HuH-7.5 (cell line): ENCODE results near the gene MED9.
A peak's percentile ranks its signal among the peaks of the same experiment; 100 is the strongest.

Experiments
- DNase-seq: peaks from one replicate; pipeline ENCODE4 v3.0.0; 2011; ENCODE audit warnings: low spot score

MED9 gene

GRCh38 chr17:17516941-17517720 is 40.3 kb downstream of the MED9 start:
- no peak for DNase-seq

DNA sequence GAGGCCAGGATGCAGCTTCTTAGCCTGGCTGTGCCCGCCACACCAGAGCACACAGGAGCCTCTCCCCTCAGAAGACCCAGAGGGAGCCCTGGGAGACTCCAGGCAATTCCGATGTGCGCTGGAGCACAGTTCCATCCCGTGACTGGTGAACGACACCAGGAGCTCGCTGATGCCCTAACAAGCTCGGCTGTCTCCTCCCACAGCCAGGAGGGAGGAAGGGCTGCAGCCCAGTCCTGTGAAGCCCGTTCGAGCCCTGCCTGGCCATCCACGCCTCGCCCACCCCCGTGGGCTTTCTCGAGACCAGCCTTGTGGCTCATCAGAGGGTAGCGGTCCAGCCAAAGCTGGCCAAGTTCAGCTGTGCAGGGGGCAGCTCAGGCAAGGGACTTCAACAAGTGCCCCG is 41.2 kb downstream of the MED9 start:
- no peak for DNase-seq

DNA sequence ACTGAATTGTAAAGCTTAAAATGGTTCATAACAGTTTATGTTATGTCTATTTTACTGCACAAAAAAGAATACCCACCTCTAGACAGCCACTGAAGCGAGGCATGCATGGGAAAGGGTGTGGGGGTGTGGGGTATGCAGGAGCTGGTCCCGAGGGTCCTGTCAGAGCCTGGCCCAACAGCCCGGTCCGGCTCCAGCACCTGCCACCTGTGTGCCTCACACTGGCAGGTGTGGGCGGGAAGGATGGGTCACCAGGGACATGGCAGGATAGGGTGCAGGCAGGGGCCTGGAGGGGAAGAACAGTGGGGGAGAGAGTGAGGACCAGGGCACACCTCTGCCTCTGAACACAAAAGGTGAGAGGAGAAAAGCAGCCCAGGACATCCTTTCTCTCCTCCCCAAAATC is 42.2 kb downstream of the MED9 start:
- DNase-seq = no peak

- no peak for DNase-seq
Measured at GRCh38 chr17:17519886-17520285, 43.1 kb downstream of the MED9 start.

DNA sequence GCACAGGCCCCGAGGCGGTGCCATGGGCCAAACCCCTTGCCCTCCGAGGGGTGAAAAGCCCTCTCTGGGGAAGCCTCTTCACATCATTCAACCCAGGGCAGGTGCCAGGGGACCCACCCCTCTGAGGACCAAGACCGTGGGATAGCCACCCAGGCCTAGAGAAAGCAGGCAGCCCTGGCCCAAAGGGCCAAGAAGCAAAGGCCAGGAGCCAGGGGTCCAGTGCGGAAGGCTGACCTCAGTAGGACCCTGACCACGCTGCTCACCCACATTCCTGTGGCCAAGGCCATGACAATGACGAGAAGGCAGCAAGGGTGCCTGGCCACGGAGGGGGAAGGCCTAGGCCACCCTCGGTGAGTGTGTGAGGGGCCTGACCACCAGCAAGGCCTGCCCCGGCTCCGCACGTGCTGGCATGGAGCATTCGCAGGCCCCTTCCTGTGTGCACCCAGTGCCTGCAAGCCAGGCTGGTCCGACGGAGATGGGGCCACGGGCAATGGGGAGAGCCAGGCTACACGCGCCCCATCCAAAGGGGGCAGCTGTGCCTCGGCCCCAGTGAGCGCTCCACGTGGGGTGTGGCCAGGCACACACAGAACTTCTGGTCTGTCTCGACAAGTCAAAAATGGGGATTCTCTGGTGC is 43.9 kb downstream of the MED9 start:
- DNase-seq = no peak

DNA sequence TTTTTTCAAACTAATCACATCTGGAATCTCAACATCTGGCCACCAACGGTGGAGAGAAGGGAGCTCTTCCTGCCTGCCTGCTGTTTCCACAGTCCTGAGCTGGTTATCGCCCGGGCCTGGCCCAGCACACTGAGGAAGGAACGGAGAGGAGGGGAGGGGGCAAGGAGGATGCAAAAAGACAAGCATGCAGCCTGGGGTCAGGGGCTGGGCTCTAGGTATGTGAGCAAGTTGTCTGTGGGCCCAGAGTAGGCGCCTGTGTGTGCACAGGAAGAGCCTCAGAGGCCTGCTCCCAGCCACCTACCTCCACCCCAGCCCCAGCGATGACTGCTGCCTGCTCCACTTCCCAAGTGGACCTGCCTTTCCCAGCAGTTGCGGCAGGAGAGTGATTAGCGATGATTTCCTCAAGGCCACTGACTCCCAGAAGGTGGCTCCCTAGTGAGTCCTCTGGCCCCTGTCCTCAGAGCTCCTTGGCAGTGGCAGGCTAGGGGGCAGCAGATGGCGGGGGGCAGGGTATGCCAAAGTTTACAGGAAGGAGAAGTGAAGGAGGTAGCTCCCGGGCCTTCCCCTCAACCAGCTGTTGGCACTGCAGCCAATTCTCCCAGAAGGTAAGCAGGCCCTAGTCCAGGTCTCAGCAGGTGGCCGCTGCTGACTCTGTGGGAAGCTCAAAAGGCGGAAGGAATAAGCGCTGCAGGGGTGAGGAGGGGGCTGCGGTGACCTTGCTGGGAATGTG is 46.4 kb downstream of the MED9 start:
- no peak for DNase-seq

- no peak for DNase-seq
Measured at GRCh38 chr17:17523731-17524490, 47.1 kb downstream of the MED9 start.

GRCh38 chr17:17525311-17525710 is 48.5 kb downstream of the MED9 start:
- DNase-seq = no peak

- DNase-seq = no peak
Measured at GRCh38 chr17:17525956-17526355, 49.2 kb downstream of the MED9 start.

GRCh38 chr17:17526369-17526768 is 49.6 kb downstream of the MED9 start:
- DNase-seq = no peak

DNA sequence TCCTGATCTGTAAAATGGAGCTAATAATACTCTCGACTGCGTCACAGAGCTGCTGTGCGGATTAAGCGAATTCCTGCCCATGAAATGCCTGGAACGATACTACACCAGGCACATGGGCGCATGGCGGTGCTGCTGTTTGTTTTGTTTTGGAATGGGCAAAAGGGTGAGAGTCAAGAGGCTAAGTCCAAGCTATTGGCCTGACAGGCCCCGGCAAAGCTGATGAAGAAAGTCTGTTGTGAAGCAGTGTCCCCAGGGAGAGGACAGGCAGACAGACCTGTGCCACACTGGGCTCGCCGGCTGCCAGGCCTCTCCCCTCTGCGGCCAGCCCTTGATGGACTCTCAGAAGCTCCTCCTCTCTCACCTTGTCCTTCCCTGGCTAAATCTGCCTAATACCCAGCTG is 50.7 kb downstream of the MED9 start:
- DNase-seq = no peak

DNA sequence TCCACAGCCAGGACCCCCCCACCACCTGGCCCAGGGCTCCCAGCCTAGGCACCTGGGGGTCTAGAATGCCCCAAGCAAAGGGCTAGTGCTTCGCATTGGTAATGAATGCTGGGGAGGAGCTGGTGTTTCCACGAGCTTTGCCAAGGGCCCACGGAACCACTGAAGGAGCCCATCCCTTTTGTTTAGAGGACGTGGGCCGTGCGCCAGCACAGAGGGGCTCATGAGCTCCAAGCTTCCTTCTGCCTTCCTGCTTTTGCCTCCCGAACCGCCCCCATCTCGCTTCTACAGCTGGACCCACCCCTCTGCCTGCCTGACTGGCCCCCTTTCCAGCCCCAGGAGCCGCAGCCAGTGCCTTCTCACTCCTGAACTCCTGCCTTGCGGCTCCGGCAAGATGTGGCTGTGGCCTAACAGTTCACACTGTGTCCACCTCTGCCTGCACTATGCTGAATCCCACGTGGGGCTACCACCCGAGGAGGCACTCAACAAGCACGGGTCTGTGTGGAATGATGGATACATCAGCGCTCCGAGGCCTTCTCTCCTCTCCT is 51.2 kb downstream of the MED9 start:
- DNase-seq = no peak

GRCh38 chr17:17528696-17529652 is 52.2 kb downstream of the MED9 start:
- DNase-seq = no peak

DNA sequence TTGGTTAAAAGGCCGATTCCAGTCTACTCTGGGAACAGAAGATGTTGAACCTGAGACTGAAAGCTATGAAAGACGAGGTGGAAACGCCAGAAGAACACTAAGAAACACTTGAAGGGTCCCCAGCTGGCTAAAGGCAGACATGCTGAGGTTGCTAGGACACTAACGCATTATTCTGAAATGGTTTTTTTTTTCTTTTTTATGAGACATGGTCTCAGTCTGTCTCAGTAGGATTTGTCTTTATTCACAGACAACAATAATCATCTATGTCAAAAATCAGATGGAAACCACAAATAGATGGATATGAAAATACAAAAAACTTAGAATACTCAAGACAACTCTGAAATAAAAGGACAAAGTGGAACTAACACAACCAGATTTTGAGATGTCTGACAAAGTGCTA is 54.4 kb downstream of the MED9 start:
- DNase-seq = no peak

GRCh38 chr17:17532991-17533390 is 56.2 kb downstream of the MED9 start:
- no peak for DNase-seq

- DNase-seq = peak; percentile 83
Measured at GRCh38 chr17:17533901-17534441, 57.2 kb downstream of the MED9 start.

GRCh38 chr17:17535957-17536356 is 59.2 kb downstream of the MED9 start:
- no peak for DNase-seq

- no peak for DNase-seq
Measured at GRCh38 chr17:17536702-17537101, 59.9 kb downstream of the MED9 start.

DNA sequence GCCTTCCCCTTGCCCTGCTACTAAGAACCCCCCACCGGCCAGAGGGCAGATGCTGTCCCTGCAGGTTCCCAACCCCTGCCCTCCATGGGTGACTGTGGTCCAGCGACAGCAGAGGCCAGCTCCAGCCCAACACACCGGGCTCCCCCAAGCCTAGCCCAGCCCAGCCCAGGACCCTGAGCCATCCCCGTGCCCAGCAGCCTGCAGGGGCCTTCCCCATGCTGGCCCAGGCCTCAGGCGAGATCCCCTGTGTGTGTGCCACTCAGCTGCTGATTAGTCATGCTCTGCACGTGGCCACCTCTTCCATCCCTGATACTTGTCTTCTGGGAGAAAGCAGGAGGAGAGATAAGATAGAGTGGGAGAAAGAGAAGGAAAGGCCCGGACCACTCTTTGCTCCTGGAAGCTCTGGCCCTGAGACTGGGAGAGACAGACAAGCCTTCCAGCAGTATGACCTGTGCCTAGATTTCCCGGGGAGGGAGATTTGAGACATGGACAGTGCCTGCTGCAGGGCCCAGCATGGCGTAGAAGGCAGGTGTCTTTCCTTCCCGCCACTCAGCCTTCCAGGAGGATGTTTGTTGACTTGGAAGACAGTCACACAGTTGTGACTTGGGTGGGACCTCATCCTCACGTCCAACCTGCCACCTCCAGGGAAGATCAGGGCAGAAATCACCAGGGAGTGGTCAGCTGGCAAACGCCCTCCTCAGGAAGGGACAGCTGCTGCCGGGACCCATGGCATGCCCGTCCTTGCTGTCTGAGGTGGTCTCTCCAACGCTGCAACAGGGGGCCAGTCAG is 60.7 kb downstream of the MED9 start:
- no peak for DNase-seq
